PC-9 (cell line): ENCODE measurements around the gene PAM16. TPM values are rescaled to one million over a fixed set of nuclear protein-coding genes. Genes with fewer than 3 reads are reported as not detected.
"Not testable (repeated sequence)": the region's sequence is repeated elsewhere in the genome, so short reads cannot be mapped to it uniquely, and the experiment has no call there.

Source experiments
- BruUV-seq: library from RNA; stranded (reverse); fragments of 400-500 nt; replicated peaks from 2 replicates; lab custom pipeline; 2021; lab: Mats Ljungman, UMichigan
- CTCF ChIA-PET: fragments of 300-600 bp; sonication (Branson Sonifier 250); formaldehyde crosslinking; loops from one replicate; lab custom pipeline; 2022; ENCODE audit warnings: antibody characterized with exemption; lab: Charles Lee
- POLR2A ChIA-PET: fragments of 300-600 bp; sonication (Branson Sonifier 250); formaldehyde crosslinking; loops from one replicate; lab custom pipeline; 2022; ENCODE audit warnings: antibody characterized with exemption; ENCODE audit not compliant: unreplicated experiment; lab: Charles Lee
- DNase-seq, 2 experiments: peaks; one replicate each; pipeline versions ENCODE4 v3.0.0 to v3.0.0-alpha.2; 2015 to 2022; ENCODE audit warnings: mixed read lengths in 1 of 2
- H2AFZ ChIP-seq: fragments of 200-600 bp; sonication (generic); 2 replicates; pipeline ENCODE4 v1.8.1; 2017; ENCODE audit warnings: antibody characterized with exemption
- H3F3A ChIP-seq: fragments of 200-600 bp; sonication (generic); 2 replicates; pipeline ENCODE4 v1.8.1; 2017; ENCODE audit warnings: antibody characterized with exemption, mild to moderate bottlenecking, low read depth; ENCODE audit not compliant: insufficient read depth
- H3K27ac ChIP-seq: fragments of 200-600 bp; sonication (generic); 2 replicates; pipeline ENCODE4 v1.6.1; 2016; ENCODE audit warnings: mixed run types
- H3K27me3 ChIP-seq: fragments of 200-600 bp; sonication (generic); 2 replicates; pipeline ENCODE4 v1.6.1; 2016; ENCODE audit warnings: low read depth, mixed run types; ENCODE audit not compliant: insufficient read depth
- H3K36me3 ChIP-seq: fragments of 200-600 bp; sonication (generic); 2 replicates; pipeline ENCODE4 v1.6.1; 2016; ENCODE audit warnings: low read depth, mixed run types
- H3K4me1 ChIP-seq: fragments of 200-600 bp; sonication (generic); replicated peaks from 2 replicates; pipeline ENCODE4 v1.6.1; 2016; ENCODE audit warnings: mixed run types; ENCODE audit not compliant: insufficient read depth
- H3K4me2 ChIP-seq: fragments of 200-600 bp; sonication (generic); 2 replicates; pipeline ENCODE4 v1.6.1; 2017; ENCODE audit warnings: mixed run types
- H3K4me3 ChIP-seq: fragments of 200-600 bp; sonication (generic); 2 replicates; pipeline ENCODE4 v1.6.1; 2016; ENCODE audit warnings: mixed run types
- H3K79me2 ChIP-seq: fragments of 200-600 bp; sonication (generic); 2 replicates; pipeline ENCODE4 v1.6.1; 2017; ENCODE audit warnings: low read depth, mixed run types
- H3K9me2 ChIP-seq: fragments of 200-600 bp; sonication (generic); 2 replicates; pipeline ENCODE4 v1.8.1; 2017; ENCODE audit warnings: mild to moderate bottlenecking; ENCODE audit not compliant: insufficient read depth
- H3K9me3 ChIP-seq: fragments of 200-600 bp; sonication (generic); 2 replicates; pipeline ENCODE4 v1.8.1; 2016; ENCODE audit warnings: low read depth; ENCODE audit not compliant: insufficient read depth
- H4K20me1 ChIP-seq: fragments of 200-600 bp; sonication (generic); 2 replicates; pipeline ENCODE4 v1.8.1; 2017; ENCODE audit not compliant: insufficient read depth
- EZH2 ChIP-seq: fragments of 200-600 bp; sonication (generic); IDR thresholded peaks from 2 replicates; pipeline ENCODE4 v1.8.0; 2017; ENCODE audit warnings: antibody characterized with exemption, low read depth
- intact Hi-C: fragments of 100-400 bp; cut with micrococcal nuclease; formaldehyde crosslinking; loops from one replicate; pipeline ENCODE4 v1.10.0; 2022; ENCODE audit not compliant: unreplicated experiment
- total RNA-seq: library from RNA; stranded (reverse); gene quantifications from 2 replicates; pipeline ENCODE4 v1.2.3, GENCODE V29; 2021
- TF ChIP-seq, protein P1 (sequence below): fragments of 200-600 bp; sonication (generic); conservative IDR thresholded peaks from 2 replicates; pipeline ENCODE4 v1.6.1; 2017; ENCODE audit warnings: mixed run types, antibody characterized with exemption, mild to moderate bottlenecking, moderate library complexity

Gene PAM16
- total RNA-seq, 1 experiment from 2014 or later, result 95.9 TPM

DNA sequence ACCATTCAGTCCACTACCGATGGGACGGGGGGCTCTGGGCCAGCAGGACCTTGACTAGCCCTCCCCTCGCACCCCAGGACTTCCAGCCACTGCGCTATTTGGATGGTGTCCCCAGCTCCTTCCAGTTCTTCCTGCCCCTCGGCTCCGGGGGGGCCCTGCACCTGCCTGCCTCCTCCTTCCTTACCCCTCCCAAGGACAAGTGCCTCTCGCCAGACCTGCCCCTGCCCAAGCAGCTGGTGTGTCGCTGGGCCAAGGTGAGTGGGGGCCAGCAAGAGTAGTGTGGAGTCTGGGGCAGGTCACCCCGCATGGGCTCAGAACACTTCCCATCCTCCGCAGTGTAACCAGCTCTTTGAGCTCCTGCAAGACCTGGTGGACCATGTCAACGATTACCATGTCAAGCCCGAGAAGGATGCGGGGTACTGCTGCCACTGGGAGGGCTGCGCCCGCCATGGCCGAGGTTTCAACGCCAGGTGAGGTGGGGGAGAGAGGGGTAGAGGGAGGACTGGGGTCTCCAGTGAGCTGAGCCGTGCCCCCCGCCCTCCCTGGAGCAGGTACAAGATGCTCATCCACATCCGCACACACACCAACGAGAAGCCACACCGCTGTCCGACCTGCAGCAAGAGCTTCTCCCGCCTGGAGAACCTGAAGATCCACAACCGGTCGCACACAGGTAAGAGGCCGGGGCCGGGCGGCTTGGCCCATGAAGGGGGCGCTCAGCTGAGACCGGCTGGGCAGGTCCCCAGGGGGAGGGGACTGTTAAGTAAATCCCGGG lies 16.2 kb downstream of the PAM16 start:
- DNase-seq, result no peak
- Histone ChIP-seq H3K27ac (no peak overlapping the region), H3K4me3 (no peak overlapping the region), H3K9me2 (no peaks in the 10 kb centered on the region), H4K20me1 (peaks cover 30% of the 10 kb centered on the region), H3K4me2 (no peak overlapping the region), H3K4me1 (no peaks in the 10 kb centered on the region), H2AFZ (no peak overlapping the region), H3K36me3 (no peaks in the 10 kb centered on the region), H3K79me2 (no peaks in the 10 kb centered on the region), H3K9me3 (no peaks in the 10 kb centered on the region), H3K27me3 (no peaks in the 10 kb centered on the region), H3F3A (peaks cover 9% of the 10 kb centered on the region; the same call in 1 of the 2 replicates)
- ChIA-PET POLR2A (interaction anchor here (0.6 to 0.7 kb wide), 2 partner anchors 53 to 556 kb away, joined by 6 to 7 read pairs; no protein-coding TSS in a partner anchor), CTCF (interaction anchor here (0.6 kb wide), 1 partner anchor 45 kb away, joined by 5 read pairs; no protein-coding TSS in a partner anchor)
- TF ChIP-seq, protein P1, sequence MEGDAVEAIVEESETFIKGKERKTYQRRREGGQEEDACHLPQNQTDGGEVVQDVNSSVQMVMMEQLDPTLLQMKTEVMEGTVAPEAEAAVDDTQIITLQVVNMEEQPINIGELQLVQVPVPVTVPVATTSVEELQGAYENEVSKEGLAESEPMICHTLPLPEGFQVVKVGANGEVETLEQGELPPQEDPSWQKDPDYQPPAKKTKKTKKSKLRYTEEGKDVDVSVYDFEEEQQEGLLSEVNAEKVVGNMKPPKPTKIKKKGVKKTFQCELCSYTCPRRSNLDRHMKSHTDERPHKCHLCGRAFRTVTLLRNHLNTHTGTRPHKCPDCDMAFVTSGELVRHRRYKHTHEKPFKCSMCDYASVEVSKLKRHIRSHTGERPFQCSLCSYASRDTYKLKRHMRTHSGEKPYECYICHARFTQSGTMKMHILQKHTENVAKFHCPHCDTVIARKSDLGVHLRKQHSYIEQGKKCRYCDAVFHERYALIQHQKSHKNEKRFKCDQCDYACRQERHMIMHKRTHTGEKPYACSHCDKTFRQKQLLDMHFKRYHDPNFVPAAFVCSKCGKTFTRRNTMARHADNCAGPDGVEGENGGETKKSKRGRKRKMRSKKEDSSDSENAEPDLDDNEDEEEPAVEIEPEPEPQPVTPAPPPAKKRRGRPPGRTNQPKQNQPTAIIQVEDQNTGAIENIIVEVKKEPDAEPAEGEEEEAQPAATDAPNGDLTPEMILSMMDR, result no peak
- no peak for TF ChIP-seq EZH2
- BruUV-seq, result no TSS peak
- intact Hi-C loops, result no loop called here

- intact Hi-C loops, H3K4me2 ChIP-seq, DNase-seq, H2AFZ ChIP-seq, BruUV-seq, H3K27ac ChIP-seq, H3K36me3 ChIP-seq, CTCF ChIA-PET, H3K4me1 ChIP-seq, H3K4me3 ChIP-seq, H3K79me2 ChIP-seq, H3K27me3 ChIP-seq, H3K9me3 ChIP-seq, H3K9me2 ChIP-seq: not testable (repeated sequence)
- POLR2A ChIA-PET, result interaction anchor here (0.7 kb wide), 1 partner anchor 54 kb away, joined by 6 read pairs; no protein-coding TSS in a partner anchor
- Histone ChIP-seq H3F3A (peaks cover 14% of the 10 kb centered on the region; the same call in 1 of the 2 replicates), H4K20me1 (peaks cover 24% of the 10 kb centered on the region)
These were observed 17.4 kb downstream of the PAM16 start for GRCh38 chr16:4333714-4334113.

DNA sequence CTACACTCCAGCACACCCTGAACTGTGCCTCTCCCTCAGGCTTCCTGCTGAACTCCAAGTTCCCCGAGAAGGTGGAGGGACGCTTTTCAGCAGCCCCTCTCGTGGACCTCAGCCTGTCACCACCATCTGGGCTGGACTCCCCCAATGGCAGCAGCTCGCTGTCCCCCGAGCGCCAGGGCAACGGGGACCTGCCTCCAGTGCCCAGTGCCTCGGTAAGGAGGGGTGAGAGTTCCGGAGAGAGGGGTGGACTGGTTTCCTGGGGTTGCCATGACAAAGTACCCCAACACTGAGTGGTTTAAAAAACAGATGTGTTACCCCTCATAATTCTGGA lies 17.8 kb downstream of the PAM16 start:
- no peak overlapping the region for H3K27ac ChIP-seq
- H3K9me2 ChIP-seq, result no peaks in the 10 kb centered on the region
- H3K9me3 ChIP-seq, result no peaks in the 10 kb centered on the region
- no peaks in the 10 kb centered on the region for H3K27me3 ChIP-seq
- intact Hi-C loops, result no loop called here
- ChIA-PET POLR2A (no interaction called here), CTCF (interaction anchor here (0.6 kb wide), 1 partner anchor 171 kb away, joined by 4 read pairs; no protein-coding TSS in a partner anchor)
- H3K4me2 ChIP-seq, result no peak overlapping the region
- peaks cover 14% of the 10 kb centered on the region; the same call in 1 of the 2 replicates for H3F3A ChIP-seq
- peaks cover 24% of the 10 kb centered on the region for H4K20me1 ChIP-seq
- no peaks in the 10 kb centered on the region for H3K4me1 ChIP-seq
- TF ChIP-seq EZH2, result no peak
- TF ChIP-seq, protein P1, result no peak
- no TSS peak for BruUV-seq
- no peak overlapping the region for H2AFZ ChIP-seq
- H3K4me3 ChIP-seq, result no peak overlapping the region
- no peaks in the 10 kb centered on the region for H3K36me3 ChIP-seq
- DNase-seq, result no peak
- no peaks in the 10 kb centered on the region for H3K79me2 ChIP-seq
